ENCODE results near the gene FRMPD4. TPM values are rescaled to one million over a fixed set of nuclear protein-coding genes. Genes with fewer than 3 reads are reported as not detected.

The FRMPD4 gene
- total RNA-seq, 2 experiments from 2014 or later: not detected

GRCh38 chrX:12702509-12703091 lies 564.3 kb downstream of the FRMPD4 start:
- ChIA-PET POLR2A (no interaction called here), CTCF (interaction anchor here (1.2 kb wide), 1 partner anchor 153 kb away, joined by 3 read pairs; no protein-coding TSS in a partner anchor)

DNA sequence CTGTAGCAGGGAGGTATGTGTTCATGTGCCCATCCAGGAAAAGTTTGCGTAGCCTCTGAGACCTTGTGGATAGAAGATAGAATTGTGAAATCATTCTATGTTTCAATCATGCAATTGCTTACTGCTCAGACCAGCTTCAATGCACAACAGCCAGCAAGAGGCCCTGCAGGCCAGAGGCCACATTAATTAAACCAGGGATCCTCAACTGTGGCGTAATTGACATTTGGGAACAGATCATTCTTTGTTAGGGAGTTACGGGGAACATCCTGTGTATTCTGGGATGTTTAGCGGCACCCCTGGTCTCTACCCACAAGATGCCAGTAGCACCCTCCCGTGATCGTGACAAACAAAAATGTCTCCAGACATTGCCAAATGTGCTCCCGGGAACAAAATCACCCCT lies 566.4 kb downstream of the FRMPD4 start:
- POLR2A ChIA-PET: no interaction called here
- CTCF ChIA-PET: no interaction called here

DNA sequence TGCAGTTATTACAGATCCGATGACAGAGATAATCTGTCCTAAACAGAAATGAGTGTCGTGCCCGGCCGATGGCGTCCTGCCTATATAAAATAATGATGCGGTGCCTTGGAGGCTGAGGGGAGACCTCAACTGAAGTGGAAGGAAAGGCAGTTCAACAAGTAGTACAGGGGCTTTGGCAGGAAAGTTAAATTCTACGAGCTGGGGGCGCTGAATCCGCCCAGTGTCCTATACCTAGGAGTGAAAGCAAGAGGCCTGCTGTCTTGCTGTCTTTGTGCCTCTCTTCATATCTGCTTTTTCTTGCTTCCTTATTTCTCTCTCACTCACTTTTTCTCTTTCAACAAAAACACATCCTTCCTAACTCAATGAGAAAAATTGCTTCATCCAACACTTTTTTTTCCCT lies 570.8 kb downstream of the FRMPD4 start:
- ChIA-PET POLR2A (no interaction called here), CTCF (no interaction called here)

DNA sequence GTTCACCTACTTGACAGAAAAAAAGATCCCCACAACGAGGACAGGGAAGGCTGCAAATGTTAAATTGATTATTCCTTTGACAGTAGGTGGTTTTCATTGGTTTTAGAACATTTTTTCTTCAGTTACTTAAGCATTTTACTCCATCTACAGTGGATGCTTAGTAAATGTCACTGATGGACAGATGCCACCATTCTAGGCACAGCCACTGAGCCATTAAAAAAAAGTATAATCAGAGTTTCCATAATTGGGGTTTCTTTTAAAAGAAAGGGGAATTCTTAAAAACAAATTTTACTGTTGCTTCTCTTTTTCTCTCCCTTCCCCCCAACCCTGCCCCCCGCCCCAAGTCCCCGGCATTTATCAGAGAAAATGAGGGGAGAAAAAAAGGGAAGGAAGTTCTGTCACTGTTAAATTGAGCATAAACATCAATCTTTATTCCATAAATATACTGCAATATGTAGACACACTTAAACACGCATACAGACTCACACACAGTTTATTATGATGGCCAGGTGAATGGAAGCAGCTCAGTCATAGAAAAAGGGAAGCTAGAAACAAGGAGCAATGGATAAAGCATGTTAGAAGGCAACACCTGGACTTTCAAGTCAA lies 573.3 kb downstream of the FRMPD4 start:
- POLR2A ChIA-PET: no interaction called here
- CTCF ChIA-PET: no interaction called here

GRCh38 chrX:12716574-12716973 lies 578.3 kb downstream of the FRMPD4 start:
- ChIA-PET CTCF (no interaction called here), POLR2A (no interaction called here)

DNA sequence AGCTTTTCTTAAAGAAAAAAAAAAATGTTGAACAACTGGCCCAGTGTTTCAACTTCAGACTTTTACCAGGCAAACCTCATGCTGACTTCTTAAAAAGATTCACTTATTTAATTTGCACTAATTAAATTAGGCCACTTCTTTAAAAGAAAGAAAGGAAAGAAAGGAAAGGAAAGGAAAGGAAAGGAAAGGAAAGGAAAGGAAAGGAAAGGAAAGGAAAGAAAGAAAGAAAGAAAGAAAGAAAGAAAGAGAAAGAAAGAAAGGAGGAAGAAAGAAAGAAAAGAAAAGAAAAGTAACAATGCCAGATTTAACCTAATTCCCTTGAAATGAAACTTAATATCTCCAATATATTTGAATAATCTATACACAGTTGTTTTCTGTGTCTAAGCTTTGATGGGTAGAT lies 581.6 kb downstream of the FRMPD4 start:
- ChIA-PET CTCF (no interaction called here), POLR2A (no interaction called here)

DNA sequence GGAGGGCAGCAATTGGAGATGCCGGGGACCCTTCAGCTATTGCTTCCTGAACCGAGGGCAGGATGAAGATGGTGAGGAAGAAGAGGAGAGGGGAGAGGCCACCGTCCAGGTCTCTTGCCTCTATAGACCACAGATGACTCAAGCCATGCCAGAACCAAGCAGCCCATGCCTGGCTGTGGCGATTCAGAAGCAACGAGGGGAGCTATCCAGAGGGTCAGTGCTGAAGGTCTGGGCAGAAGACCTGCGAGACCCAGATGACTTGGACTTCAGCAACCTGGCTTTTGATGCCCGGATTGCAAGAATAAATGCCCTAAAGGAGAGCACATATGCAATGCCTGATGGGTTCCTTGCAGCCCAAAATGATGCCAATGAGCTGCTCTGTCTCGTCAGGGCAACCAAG lies 582.8 kb downstream of the FRMPD4 start:
- ChIA-PET POLR2A (no interaction called here), CTCF (no interaction called here)

GRCh38 chrX:12722314-12722713 lies 584.0 kb downstream of the FRMPD4 start:
- ChIA-PET CTCF (no interaction called here), POLR2A (no interaction called here)

- CTCF ChIA-PET: no interaction called here
- POLR2A ChIA-PET: no interaction called here
These were observed 603.1 kb downstream of the FRMPD4 start for GRCh38 chrX:12741416-12741815.

GRCh38 chrX:12747433-12747832 lies 609.2 kb downstream of the FRMPD4 start:
- ChIA-PET CTCF (no interaction called here), POLR2A (no interaction called here)

- ChIA-PET CTCF (no interaction called here), POLR2A (no interaction called here)
These were observed 613.6 kb downstream of the FRMPD4 start for GRCh38 chrX:12751887-12752286.

DNA sequence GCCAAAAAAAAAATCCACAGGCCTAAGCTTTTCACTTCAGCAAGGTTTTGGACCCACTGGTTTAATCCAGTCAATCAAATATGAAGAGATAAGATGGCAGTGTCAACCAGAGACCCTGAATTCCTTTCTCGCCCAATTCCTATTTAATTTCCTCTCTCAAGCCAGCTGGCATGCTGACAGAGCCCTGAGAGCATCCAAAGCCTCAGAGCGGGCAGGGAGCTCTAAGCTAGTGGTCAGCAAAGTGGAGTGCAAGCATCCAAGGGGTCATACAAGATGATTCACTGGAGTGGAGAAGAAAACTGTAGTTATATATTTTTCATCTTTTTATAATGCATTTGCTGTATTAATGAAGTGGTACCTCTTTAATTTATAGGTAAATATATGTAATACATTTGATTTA lies 615.1 kb downstream of the FRMPD4 start:
- CTCF ChIA-PET: no interaction called here
- POLR2A ChIA-PET: no interaction called here

GRCh38 chrX:12758291-12758690 lies 620.0 kb downstream of the FRMPD4 start:
- ChIA-PET POLR2A (no interaction called here), CTCF (no interaction called here)

DNA sequence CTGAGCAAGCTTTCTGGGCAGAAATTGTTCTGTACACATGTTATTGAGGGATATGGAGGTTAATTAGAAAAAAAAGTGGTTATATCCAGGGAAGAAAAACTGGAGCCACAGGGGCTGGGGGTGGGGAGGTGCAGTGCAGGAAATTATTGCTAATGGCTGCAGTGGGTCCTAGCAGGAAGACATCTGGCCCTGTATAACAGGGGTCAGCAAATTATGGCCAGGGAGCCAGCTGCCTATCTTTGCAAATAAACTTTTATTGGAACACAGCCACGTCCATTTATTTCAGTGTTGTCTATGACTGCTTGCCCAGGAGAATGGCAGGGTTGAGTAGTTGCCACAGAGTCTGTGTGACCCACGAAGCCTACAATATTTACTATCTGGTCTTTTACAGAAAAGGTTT lies 629.6 kb downstream of the FRMPD4 start:
- POLR2A ChIA-PET: no interaction called here
- CTCF ChIA-PET: no interaction called here

- ChIA-PET CTCF (no interaction called here), POLR2A (no interaction called here)
These were observed 630.2 kb downstream of the FRMPD4 start for GRCh38 chrX:12768491-12768890.

DNA sequence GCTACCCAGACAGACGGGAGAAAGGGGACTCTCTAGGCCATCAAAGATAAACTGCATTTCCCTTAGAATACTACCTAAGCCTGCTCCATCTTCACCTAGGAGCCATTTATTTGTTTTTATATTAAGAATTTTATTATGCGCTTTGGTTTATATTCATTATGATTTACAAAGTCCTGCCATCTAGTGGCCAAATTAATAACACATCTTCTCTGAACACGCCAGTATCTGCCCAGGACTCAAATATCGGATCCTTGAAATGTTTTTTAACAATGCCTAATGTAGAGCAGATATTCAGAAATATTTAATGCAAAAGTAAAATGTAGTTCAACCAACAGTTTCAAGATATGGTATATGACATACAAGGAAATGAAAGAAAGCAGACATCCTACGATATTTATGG lies 632.2 kb downstream of the FRMPD4 start:
- POLR2A ChIA-PET: no interaction called here

GRCh38 chrX:12771445-12772069 lies 633.3 kb downstream of the FRMPD4 start:
- POLR2A ChIA-PET: no interaction called here
- CTCF ChIA-PET: interaction anchor here (0.6 to 2.0 kb wide), 10 partner anchors 9 to 1039 kb away, joined by 3 to 8 read pairs (median 4); partner anchors contain the start of gene PRPS2

More for the DNA sequence above, 632.2 kb downstream of the FRMPD4 start:
- CTCF ChIA-PET: interaction anchor here (1.1 to 2.0 kb wide), 3 partner anchors 13 to 21 kb away, joined by 3 to 8 read pairs (median 3); partner anchors contain the start of gene PRPS2

Data from activated CD8-positive, alpha-beta memory T cell treated with anti-CD3 and anti-CD28 coated beads for 36 hours (primary cell).